Right renal cortex interstitium (tissue), 3 donors: ENCODE data around the gene RALGAPA1. TPM values are rescaled to one million over a fixed set of nuclear protein-coding genes. Genes with fewer than 3 reads are reported as not detected.

Experiments used
- DNase-seq, 3 donors: peaks; one replicate each; pipeline ENCODE4 v3.0.0-alpha.2; 2013; ENCODE audit warnings: low read depth in 3 of 3, low spot score in 2 of 3
- polyA plus RNA-seq, 3 donors: library from polyadenylated mRNA; unstranded; fragments of 120-200 nt; gene quantifications; one replicate each; pipeline ENCODE4 v1.2.1, GENCODE V29; 2013; ENCODE audit not compliant: insufficient read length in 3 of 3

RALGAPA1 gene
- polyA plus RNA-seq, 3 donors, result 33.8 to 47.5 (median 39.0) TPM

DNA sequence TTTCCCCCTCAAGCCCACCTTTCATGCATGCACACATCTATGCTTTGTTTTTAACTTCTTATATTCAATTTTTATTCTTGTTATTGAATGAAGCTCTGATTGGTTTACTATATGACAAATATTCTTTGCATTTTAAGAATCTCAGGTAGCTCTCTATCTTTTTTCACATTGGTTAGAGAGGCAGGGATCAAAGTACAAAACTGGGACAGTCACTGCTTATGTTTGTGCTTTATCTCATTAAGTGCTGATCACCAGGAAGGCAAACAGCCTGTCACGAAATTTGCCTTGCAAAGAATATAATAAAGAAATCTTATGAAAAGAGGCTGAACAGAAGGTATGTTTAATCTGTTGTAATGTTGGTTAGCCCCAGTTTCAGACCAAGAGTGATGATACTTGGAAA lies 304.8 kb downstream of the RALGAPA1 start:
- no peak for DNase-seq

DNA sequence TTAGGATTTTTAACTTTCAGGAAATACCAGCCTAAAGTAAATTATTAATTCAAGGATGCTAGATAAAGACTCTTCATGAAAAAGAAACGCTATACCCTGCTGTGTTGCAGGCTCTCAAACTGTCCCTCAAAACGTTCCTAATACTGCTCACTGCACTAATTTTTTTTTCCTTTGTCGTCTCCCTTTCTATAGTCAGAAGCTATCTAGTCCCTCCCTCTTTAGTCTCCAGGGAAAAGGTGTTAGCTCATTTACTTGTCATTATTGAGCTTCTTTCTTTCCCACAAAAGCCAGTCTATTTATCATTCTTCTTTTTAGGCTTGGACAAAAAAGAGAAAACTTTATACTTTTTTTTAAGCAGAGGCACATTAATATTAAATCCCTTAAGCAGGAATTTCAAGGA lies 305.4 kb downstream of the RALGAPA1 start:
- no peak for DNase-seq

DNA sequence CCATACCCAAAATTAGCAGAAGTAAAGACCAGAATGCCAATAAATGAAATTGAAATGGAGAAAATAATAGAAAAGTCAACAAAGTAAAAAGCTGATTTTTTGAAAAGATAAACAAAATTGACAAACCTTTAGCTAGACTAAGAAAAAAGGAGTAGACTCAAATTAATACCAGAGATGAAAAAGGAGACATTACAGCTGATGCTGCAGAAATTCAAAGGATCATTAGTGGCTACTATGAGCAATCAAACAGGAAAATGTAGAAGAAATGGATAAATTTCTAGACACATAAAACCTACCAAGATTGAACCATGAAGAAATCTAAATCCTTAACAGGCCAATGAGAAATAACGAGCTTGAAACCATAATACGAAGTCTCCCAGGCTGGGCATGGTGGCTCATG lies 309.9 kb downstream of the RALGAPA1 start:
- DNase-seq, result no peak

DNA sequence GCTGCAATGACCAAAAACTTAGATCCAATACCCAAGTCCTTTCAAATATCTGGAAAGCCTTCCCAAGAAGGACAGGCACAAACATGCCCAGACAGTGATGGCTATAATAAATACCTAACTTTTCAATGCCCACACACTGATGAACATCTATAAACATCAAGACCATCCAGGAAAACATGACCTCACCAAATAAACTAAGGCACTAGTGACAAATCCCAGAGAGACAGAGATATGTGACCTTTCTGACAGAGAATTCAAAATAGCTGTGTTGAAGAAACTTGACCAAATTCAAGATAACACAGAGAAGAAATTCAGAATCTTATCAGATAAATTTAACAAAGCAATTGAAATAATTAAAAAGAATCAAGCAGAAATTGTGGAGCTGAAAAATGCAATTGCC lies 313.8 kb downstream of the RALGAPA1 start:
- DNase-seq, result no peak

DNA sequence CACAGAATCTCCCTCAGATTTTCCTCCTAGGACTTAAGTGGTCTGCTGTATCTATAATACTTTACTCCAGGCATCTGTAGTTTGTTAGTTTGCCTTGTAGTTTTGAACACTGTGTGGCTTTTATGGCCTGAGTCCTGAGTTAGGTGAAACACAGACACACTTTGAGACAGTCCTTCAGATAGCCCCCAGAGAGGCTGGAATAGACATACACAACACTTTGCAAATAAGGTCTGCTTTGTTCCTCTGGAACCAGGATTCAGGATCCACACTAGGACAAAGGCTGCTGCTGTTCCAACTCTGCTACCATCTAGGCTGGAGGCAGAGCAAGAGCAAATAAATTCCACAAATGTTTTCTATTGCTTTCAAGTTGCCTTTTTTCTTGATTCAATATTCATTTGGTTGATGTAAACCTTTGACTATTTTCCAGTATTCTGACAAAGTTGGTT lies 316.5 kb downstream of the RALGAPA1 start:
- no peak for DNase-seq

Other genes with a start within 250 kb of the RALGAPA1 start
- gene BRMS1L, start 17.0 kb upstream of the RALGAPA1 start, polyA plus RNA-seq, result 10 to 100 TPM; 19.4 to 20.8 (median 19.7) TPM